ES-I3 (cell line): ENCODE measurements around the gene ZNF837.

Source experiments
- H3K36me3 ChIP-seq: 2 replicates; pipeline ENCODE4 v1.6.1; 2013; ENCODE audit warnings: mild to moderate bottlenecking, low read length, control low read depth, moderate library complexity; ENCODE audit not compliant: insufficient read depth
- H3K4me1 ChIP-seq: 2 replicates; pipeline ENCODE4 v1.6.1; 2013; ENCODE audit warnings: mild to moderate bottlenecking, control low read depth, low read length; ENCODE audit not compliant: insufficient read depth
- H3K9ac ChIP-seq: 2 replicates; pipeline ENCODE4 v1.6.1; 2013; ENCODE audit warnings: low read depth, mild to moderate bottlenecking, low read length, moderate library complexity
- H3K9me3 ChIP-seq: 2 replicates; pipeline ENCODE4 v1.6.1; 2013; ENCODE audit warnings: mild to moderate bottlenecking, low read length, moderate library complexity; ENCODE audit not compliant: control insufficient read depth, insufficient read depth

Gene ZNF837

GRCh38 chr19:58400316-58400915 is 19.6 kb upstream of the ZNF837 start:
- no peaks in the 10 kb centered on the region for H3K9me3 ChIP-seq
- peak overlapping the region; percentile 54; the same call in 1 of the 2 replicates for H3K9ac ChIP-seq
- H3K4me1 ChIP-seq, result no peaks in the 10 kb centered on the region; the same call in 1 of the 2 replicates
- H3K36me3 ChIP-seq, result no peaks in the 10 kb centered on the region

- Histone ChIP-seq H3K9me3 (no peaks in the 10 kb centered on the region), H3K4me1 (no peaks in the 10 kb centered on the region; the same call in 1 of the 2 replicates), H3K36me3 (no peaks in the 10 kb centered on the region), H3K9ac (no peak overlapping the region)
Observed at GRCh38 chr19:58399903-58400302, 19.1 kb upstream of the ZNF837 start.

- Histone ChIP-seq H3K9me3 (no peaks in the 10 kb centered on the region), H3K9ac (no peak overlapping the region), H3K36me3 (peaks cover 7% of the 10 kb centered on the region; the same call in 1 of the 2 replicates), H3K4me1 (no peaks in the 10 kb centered on the region; the same call in 1 of the 2 replicates)
Observed at GRCh38 chr19:58398545-58398944, 17.7 kb upstream of the ZNF837 start.

- H3K4me1 ChIP-seq, result no peaks in the 10 kb centered on the region; the same call in 1 of the 2 replicates
- H3K9me3 ChIP-seq, result no peaks in the 10 kb centered on the region
- H3K9ac ChIP-seq, result no peak overlapping the region
- H3K36me3 ChIP-seq, result peaks cover 9% of the 10 kb centered on the region; the same call in 1 of the 2 replicates
Observed at GRCh38 chr19:58398087-58398486, 17.3 kb upstream of the ZNF837 start.

GRCh38 chr19:58397533-58398037 is 16.8 kb upstream of the ZNF837 start:
- Histone ChIP-seq H3K9me3 (no peaks in the 10 kb centered on the region), H3K4me1 (no peaks in the 10 kb centered on the region; the same call in 1 of the 2 replicates), H3K9ac (no peak overlapping the region), H3K36me3 (peaks cover 9% of the 10 kb centered on the region)

GRCh38 chr19:58396691-58397532 is 16.1 kb upstream of the ZNF837 start:
- Histone ChIP-seq H3K36me3 (peaks cover 12% of the 10 kb centered on the region), H3K4me1 (no peaks in the 10 kb centered on the region; the same call in 1 of the 2 replicates), H3K9ac (peak overlapping the region; percentile 21; the same call in 1 of the 2 replicates), H3K9me3 (no peaks in the 10 kb centered on the region)

GRCh38 chr19:58395979-58396627 is 15.3 kb upstream of the ZNF837 start:
- Histone ChIP-seq H3K36me3 (peaks cover 14% of the 10 kb centered on the region), H3K9me3 (no peaks in the 10 kb centered on the region), H3K4me1 (no peaks in the 10 kb centered on the region; the same call in 1 of the 2 replicates), H3K9ac (peak overlapping the region; percentile 59)

GRCh38 chr19:58395220-58395978 is 14.6 kb upstream of the ZNF837 start, which contains the start of gene RNF225:
Gene RNF225, plus strand, starts transcription at chr19:58395656. Its CDS starts 434 bp downstream, at chr19:58396090.
- Histone ChIP-seq H3K4me1 (no peaks in the 10 kb centered on the region; the same call in 1 of the 2 replicates), H3K9ac (peak within 1 kb of the TSS; percentile 59), H3K9me3 (no peaks in the 10 kb centered on the region), H3K36me3 (peaks cover 18% of the 10 kb centered on the region)

GRCh38 chr19:58394821-58395219 is 14.0 kb upstream of the ZNF837 start:
- Histone ChIP-seq H3K36me3 (peaks cover 18% of the 10 kb centered on the region), H3K9me3 (no peaks in the 10 kb centered on the region), H3K9ac (no peak overlapping the region), H3K4me1 (no peaks in the 10 kb centered on the region; the same call in 1 of the 2 replicates)

GRCh38 chr19:58393725-58394033 is 12.8 kb upstream of the ZNF837 start:
- Histone ChIP-seq H3K9ac (no peak overlapping the region), H3K36me3 (peaks cover 25% of the 10 kb centered on the region), H3K4me1 (no peaks in the 10 kb centered on the region; the same call in 1 of the 2 replicates), H3K9me3 (no peaks in the 10 kb centered on the region)

GRCh38 chr19:58392945-58393724 is 12.3 kb upstream of the ZNF837 start:
- H3K9me3 ChIP-seq, result no peaks in the 10 kb centered on the region
- H3K9ac ChIP-seq, result no peak overlapping the region
- peaks cover 30% of the 10 kb centered on the region for H3K36me3 ChIP-seq
- no peaks in the 10 kb centered on the region; the same call in 1 of the 2 replicates for H3K4me1 ChIP-seq

- Histone ChIP-seq H3K4me1 (peaks cover 7% of the 10 kb centered on the region; the same call in 1 of the 2 replicates), H3K36me3 (peaks cover 23% of the 10 kb centered on the region), H3K9ac (peak overlapping the region; percentile 90; the same call in 1 of the 2 replicates), H3K9me3 (no peaks in the 10 kb centered on the region)
Observed at GRCh38 chr19:58388175-58388526, 7.3 kb upstream of the ZNF837 start.
